Lung (tissue), 12 donors: ENCODE data around the gene GLRA2. TPM values are rescaled to one million over a fixed set of nuclear protein-coding genes. Genes with fewer than 3 reads are reported as not detected.

Source experiments
- ATAC-seq: fragments of 200-7000 bp; cut with Tn5 transposase; one replicate; pipeline ENCODE4 v1.9.1; 2020; ENCODE audit warnings: moderate number of reproducible peaks; ENCODE audit not compliant: insufficient read depth, low FRiP score
- DNase-seq, 3 donors: peaks; one replicate each; pipeline ENCODE4 v3.0.0-alpha.2; 2013 to 2017
- H3K27ac ChIP-seq, 2 donors: one replicate each; pipeline ENCODE4 v1.5.1; 2013; ENCODE audit warnings: mild to moderate bottlenecking in 2 of 2, moderate library complexity in 2 of 2, control low read depth in 1 of 2, inconsistent platforms in 1 of 2, low read depth in 1 of 2, low read length in 1 of 2
- H3K27me3 ChIP-seq, 3 donors: one replicate each; pipeline ENCODE4 v1.5.1; 2013; ENCODE audit warnings: low read length in 2 of 3; ENCODE audit not compliant: control insufficient read depth in 3 of 3, insufficient read depth in 3 of 3
- H3K36me3 ChIP-seq, 4 donors: one replicate each; pipeline ENCODE4 v1.5.1; 2013; ENCODE audit warnings: low read length in 4 of 4, mild to moderate bottlenecking in 1 of 4, moderate library complexity in 1 of 4; ENCODE audit not compliant: control insufficient read depth in 4 of 4, insufficient read depth in 4 of 4
- H3K4me1 ChIP-seq, 5 donors: one replicate each; pipeline ENCODE4 v1.5.1; 2013; ENCODE audit warnings: low read length in 5 of 5, mild to moderate bottlenecking in 2 of 5, moderate library complexity in 1 of 5; ENCODE audit not compliant: control insufficient read depth in 5 of 5, insufficient read depth in 5 of 5
- H3K4me3 ChIP-seq: one replicate; pipeline ENCODE4 v1.5.1; 2013; ENCODE audit warnings: mild to moderate bottlenecking, control low read depth, moderate library complexity
- H3K9ac ChIP-seq, 2 donors: one replicate each; pipeline ENCODE4 v1.5.1; 2013; ENCODE audit warnings: low read length in 2 of 2, control low read depth in 1 of 2; ENCODE audit not compliant: insufficient read depth in 1 of 2
- H3K9me3 ChIP-seq, 4 donors: one replicate each; pipeline ENCODE4 v1.5.1; 2013; ENCODE audit warnings: low read length in 3 of 4, mild to moderate bottlenecking in 1 of 4, moderate library complexity in 1 of 4; ENCODE audit not compliant: control insufficient read depth in 4 of 4, insufficient read depth in 3 of 4
- WGBS, 2 donors: extraction: QIAGEN DNeasy Blood & Tissue Kit; methylation state at CpG; one replicate each; pipeline ENCODE4 v1.1.7; 2013; 5-methylcytosine and 5-hydroxymethylcytosine counted together
- polyA plus RNA-seq, 2 donors: library from polyadenylated mRNA; stranded (reverse); fragments of 200-250 nt; gene quantifications; one replicate each; pipeline ENCODE4 v1.2.1, GENCODE V29; 2013
- total RNA-seq, 2 donors: library from RNA; depleted of rRNA in 1 of 2; stranded (reverse); fragments of >200 nt in 1 of 2; gene quantifications; one replicate each; pipeline ENCODE4 v1.2.1, GENCODE V29; 2014 to 2021
- TF ChIP-seq, protein P1 (sequence below): IDR thresholded peaks from 2 replicates; pipeline ENCODE4 v1.5.1; 2012; ENCODE audit warnings: mild to moderate bottlenecking; ENCODE audit errors: control extremely low read depth, extremely low read depth
- donor health status: control.
- donor health status: control.
- donor health status: Bipolar disorder and iron deficiency.
- donor health status: healthy.
- donor health status: DM: yes; HTN: yes; CAD: no.

GLRA2 gene
- total and polyA plus RNA-seq, 4 donors: 0.60 TPM; not detected in 3

DNA sequence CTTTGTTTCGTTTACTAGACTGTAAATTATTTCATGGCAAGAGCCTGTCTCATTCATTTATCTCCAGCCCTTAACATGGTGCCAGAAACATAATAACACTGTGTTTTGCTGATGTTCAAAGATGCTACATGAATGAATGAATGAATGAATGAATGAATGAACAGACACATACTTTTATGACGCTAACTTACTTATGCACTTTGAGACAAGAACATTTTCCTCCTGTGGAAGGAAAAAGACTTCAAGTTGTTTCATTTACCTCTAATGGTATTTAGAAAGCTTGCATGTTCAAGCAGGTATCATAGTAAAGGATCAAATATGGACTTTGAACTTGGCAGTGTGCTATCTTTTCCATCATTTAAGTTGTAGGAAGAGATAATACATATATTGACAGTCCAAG is 131.6 kb downstream of the GLRA2 start:
- Histone ChIP-seq H3K27ac (no peak overlapping the region), H3K4me1 (no peaks in the 10 kb centered on the region), H3K36me3 (no peaks in the 10 kb centered on the region), H3K4me3 (no peak overlapping the region), H3K9me3 (no peaks in the 10 kb centered on the region), H3K9ac (no peak overlapping the region), H3K27me3 (peaks cover 0 to 27% (median 4%) of the 10 kb centered on the region in 3 donors)
- 69 to 92% methylated on average over 2 of the region's 2 CpGs for WGBS, 2 donors
- no peak for DNase-seq
- TF ChIP-seq, protein P1, sequence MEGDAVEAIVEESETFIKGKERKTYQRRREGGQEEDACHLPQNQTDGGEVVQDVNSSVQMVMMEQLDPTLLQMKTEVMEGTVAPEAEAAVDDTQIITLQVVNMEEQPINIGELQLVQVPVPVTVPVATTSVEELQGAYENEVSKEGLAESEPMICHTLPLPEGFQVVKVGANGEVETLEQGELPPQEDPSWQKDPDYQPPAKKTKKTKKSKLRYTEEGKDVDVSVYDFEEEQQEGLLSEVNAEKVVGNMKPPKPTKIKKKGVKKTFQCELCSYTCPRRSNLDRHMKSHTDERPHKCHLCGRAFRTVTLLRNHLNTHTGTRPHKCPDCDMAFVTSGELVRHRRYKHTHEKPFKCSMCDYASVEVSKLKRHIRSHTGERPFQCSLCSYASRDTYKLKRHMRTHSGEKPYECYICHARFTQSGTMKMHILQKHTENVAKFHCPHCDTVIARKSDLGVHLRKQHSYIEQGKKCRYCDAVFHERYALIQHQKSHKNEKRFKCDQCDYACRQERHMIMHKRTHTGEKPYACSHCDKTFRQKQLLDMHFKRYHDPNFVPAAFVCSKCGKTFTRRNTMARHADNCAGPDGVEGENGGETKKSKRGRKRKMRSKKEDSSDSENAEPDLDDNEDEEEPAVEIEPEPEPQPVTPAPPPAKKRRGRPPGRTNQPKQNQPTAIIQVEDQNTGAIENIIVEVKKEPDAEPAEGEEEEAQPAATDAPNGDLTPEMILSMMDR: no peak
- no peak for ATAC-seq

DNA sequence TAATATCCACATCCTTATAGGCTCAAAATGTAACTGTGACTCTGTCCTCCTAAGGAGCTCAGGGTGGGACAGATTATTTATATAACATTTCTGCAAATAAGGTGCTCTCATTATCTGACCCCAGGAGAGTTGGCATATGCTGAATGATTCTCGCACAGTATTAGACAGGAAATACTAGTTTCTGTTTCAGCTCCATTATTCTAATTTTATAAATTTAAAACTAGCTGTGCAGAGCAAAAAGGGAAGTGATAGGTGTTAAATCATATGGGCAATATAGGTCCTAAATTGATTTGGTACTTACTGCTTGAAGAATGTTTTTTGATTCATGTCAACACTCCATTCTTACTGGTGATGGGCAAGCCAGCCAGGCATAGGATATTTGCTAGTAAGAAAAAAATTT is 141.5 kb downstream of the GLRA2 start:
- H3K36me3 ChIP-seq: no peaks in the 10 kb centered on the region
- peaks cover 3 to 28% (median 9%) of the 10 kb centered on the region in 3 donors for H3K27me3 ChIP-seq
- H3K4me3 ChIP-seq: no peak overlapping the region
- TF ChIP-seq, protein P1: no peak
- WGBS, 2 donors: 25 to 63% methylated on average over 1 of the region's 1 CpG
- DNase-seq: no peak
- ATAC-seq: no peak
- H3K27ac ChIP-seq: no peak overlapping the region
- no peak overlapping the region for H3K9ac ChIP-seq
- H3K9me3 ChIP-seq: no peaks in the 10 kb centered on the region
- peaks cover 0 to 4% (median 0%) of the 10 kb centered on the region in 5 donors for H3K4me1 ChIP-seq

DNA sequence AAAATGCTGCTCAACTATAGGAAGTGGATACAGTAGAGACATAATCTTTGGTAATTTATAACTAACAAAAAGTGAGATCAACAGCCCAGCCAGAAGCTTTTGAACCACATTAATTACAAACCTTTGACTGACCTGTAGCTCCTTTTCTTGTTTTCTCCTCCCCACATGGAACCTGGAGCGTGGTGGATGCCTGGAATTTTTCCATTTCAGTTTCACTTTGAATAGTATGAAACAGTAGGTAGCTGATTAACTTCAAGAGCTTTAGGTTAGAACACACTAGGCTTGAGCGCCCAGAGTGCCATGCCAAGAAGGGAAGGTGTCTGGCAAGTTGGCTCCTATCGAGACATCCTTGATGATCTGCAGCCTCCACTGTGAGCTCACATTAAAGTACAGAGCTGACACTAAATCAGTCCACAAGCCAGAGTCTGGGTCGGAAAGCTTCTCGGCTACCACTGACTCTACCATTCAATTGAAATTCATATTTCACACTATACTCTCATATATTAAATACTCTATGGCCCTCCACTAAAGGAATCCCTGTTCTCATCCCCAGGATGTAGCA is 143.4 kb downstream of the GLRA2 start:
- Histone ChIP-seq H3K27ac (no peak overlapping the region), H3K9ac (no peak overlapping the region), H3K4me3 (no peak overlapping the region), H3K36me3 (no peaks in the 10 kb centered on the region), H3K27me3 (peaks cover 3 to 23% (median 9%) of the 10 kb centered on the region in 3 donors), H3K9me3 (no peaks in the 10 kb centered on the region), H3K4me1 (peaks cover 0 to 4% (median 0%) of the 10 kb centered on the region in 5 donors)
- peak in 1 of 3 donors; percentile 5 for DNase-seq
- TF ChIP-seq, protein P1: no peak
- ATAC-seq: no peak
- WGBS, 2 donors: 68 to 90% methylated on average over 5 of the region's 5 CpGs

DNA sequence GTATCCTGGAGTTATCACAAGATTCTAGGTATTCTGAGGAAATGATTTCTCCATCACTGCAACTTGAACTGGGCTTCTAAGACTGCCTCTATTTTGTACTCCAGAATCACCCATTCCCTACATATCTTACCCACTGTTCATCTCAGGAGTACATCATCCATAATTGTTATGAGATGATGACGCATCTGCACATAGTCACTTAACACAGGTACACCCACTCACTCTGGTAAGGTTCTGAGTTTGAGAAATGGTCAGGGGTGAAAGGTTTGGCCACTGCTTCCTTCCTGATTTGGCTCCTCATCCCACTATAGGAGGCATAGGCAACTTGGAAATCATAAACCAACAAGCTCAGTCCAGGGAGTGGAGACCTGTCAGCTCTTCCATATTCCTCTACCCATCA is 143.9 kb downstream of the GLRA2 start:
- TF ChIP-seq, protein P1: no peak
- ATAC-seq: no peak
- no peak for DNase-seq
- Histone ChIP-seq H3K9me3 (no peaks in the 10 kb centered on the region), H3K36me3 (no peaks in the 10 kb centered on the region), H3K27me3 (peaks cover 3 to 17% (median 9%) of the 10 kb centered on the region in 3 donors), H3K4me1 (peaks cover 0 to 4% (median 0%) of the 10 kb centered on the region in 5 donors), H3K9ac (no peak overlapping the region), H3K4me3 (no peak overlapping the region), H3K27ac (no peak overlapping the region)
- 85 to 100% methylated on average over 1 of the region's 1 CpG for WGBS, 2 donors
